Loucy (cell line): ENCODE results near the gene VEGFD.

ENCODE experiments used
- H2AFZ ChIP-seq: fragments of 200-600 bp; sonication (generic); 2 replicates; pipeline ENCODE4 v1.6.0; 2016; ENCODE audit warnings: antibody characterized with exemption, mild to moderate bottlenecking, low read length, moderate library complexity
- H3F3A ChIP-seq: fragments of 200-600 bp; 2 replicates; pipeline ENCODE4 v1.6.0; 2016; ENCODE audit warnings: antibody characterized with exemption, low read depth, mild to moderate bottlenecking
- H3K27me3 ChIP-seq: fragments of 200-600 bp; sonication (generic); 2 replicates; pipeline ENCODE4 v1.6.1; 2014; ENCODE audit warnings: low read length, mild to moderate bottlenecking; ENCODE audit not compliant: insufficient read depth, poor library complexity, severe bottlenecking
- H3K36me3 ChIP-seq: fragments of 200-600 bp; sonication (generic); 2 replicates; pipeline ENCODE4 v1.6.1; 2016; ENCODE audit warnings: low read length; ENCODE audit not compliant: insufficient read depth
- H3K4me1 ChIP-seq: fragments of 200-600 bp; sonication (generic); 2 replicates; pipeline ENCODE4 v1.5.1; 2014; ENCODE audit warnings: low read length, mild to moderate bottlenecking; ENCODE audit not compliant: insufficient read depth, poor library complexity, severe bottlenecking
- H3K4me2 ChIP-seq: fragments of 200-600 bp; sonication (generic); 2 replicates; pipeline ENCODE4 v1.6.0; 2014; ENCODE audit warnings: antibody characterized with exemption, low read length, low read depth, mild to moderate bottlenecking; ENCODE audit not compliant: poor library complexity, severe bottlenecking
- H3K4me3 ChIP-seq: fragments of 200-600 bp; sonication (generic); 2 replicates; pipeline ENCODE4 v1.5.1; 2014; ENCODE audit warnings: low read length, mild to moderate bottlenecking, mixed read lengths; ENCODE audit not compliant: poor library complexity, severe bottlenecking
- H3K79me2 ChIP-seq: fragments of 200-600 bp; sonication (generic); 2 replicates; pipeline ENCODE4 v1.6.1; 2014; ENCODE audit warnings: low read length; ENCODE audit not compliant: insufficient read depth
- H3K9ac ChIP-seq: fragments of 200-600 bp; sonication (generic); 2 replicates; pipeline ENCODE4 v1.6.0; 2014; ENCODE audit warnings: mild to moderate bottlenecking, low read depth, low read length, moderate library complexity; ENCODE audit not compliant: poor library complexity, severe bottlenecking
- H3K9me2 ChIP-seq: fragments of 200-600 bp; sonication (generic); replicated peaks from 2 replicates; pipeline ENCODE4 v1.6.1; 2016; ENCODE audit warnings: low read depth, low read length, mixed read lengths
- H3K9me3 ChIP-seq: fragments of 200-600 bp; sonication (generic); 2 replicates; pipeline ENCODE4 v1.6.1; 2014; ENCODE audit warnings: mild to moderate bottlenecking, antibody characterized with exemption, low read length, low read depth; ENCODE audit not compliant: insufficient read depth
- H4K20me1 ChIP-seq: fragments of 200-600 bp; sonication (generic); 2 replicates; pipeline ENCODE4 v1.6.0; 2014; ENCODE audit warnings: antibody characterized with exemption, low read length, mild to moderate bottlenecking; ENCODE audit not compliant: insufficient read depth, poor library complexity, severe bottlenecking
- CTCF ChIP-seq: fragments of 200-600 bp; sonication (generic); conservative IDR thresholded peaks from 2 replicates; pipeline ENCODE4 v1.5.1; 2014; ENCODE audit warnings: mild to moderate bottlenecking, antibody characterized with exemption, low read length
- EZH2phosphoT487 ChIP-seq: fragments of 200-600 bp; IDR thresholded peaks from 2 replicates; pipeline ENCODE4 v1.6.1; 2018; ENCODE audit warnings: antibody characterized with exemption, mild to moderate bottlenecking, moderate library complexity, borderline replicate concordance

Gene VEGFD

DNA sequence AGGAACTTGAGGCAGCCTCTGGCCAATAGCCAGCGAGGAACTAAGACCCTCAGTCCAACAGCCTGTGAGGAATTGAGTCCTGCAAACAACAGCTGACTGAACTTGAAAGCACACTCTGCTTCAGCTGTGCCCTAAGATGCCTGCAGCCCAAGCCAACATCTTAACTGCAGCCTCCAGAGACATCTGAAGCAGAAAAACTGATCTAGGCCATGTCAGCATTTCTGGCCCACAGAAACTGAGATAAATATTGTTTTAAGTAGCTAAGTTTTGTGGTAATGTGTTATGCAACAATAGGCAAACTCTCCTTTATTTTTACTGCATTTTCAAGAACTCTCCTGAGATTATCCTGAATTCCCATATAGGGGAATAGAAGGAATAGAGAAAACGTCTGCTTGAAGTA is 24.5 kb downstream of the VEGFD start:
- no peaks in the 10 kb centered on the region for H3K9me2 ChIP-seq
- TF ChIP-seq CTCF (no peak), EZH2phosphoT487 (no peak)
- no peaks in the 10 kb centered on the region for H3K4me1 ChIP-seq
- H4K20me1 ChIP-seq = no peaks in the 10 kb centered on the region
- H3F3A ChIP-seq = no peaks in the 10 kb centered on the region
- H3K4me3 ChIP-seq = no peak overlapping the region
- no peak overlapping the region for H2AFZ ChIP-seq
- H3K79me2 ChIP-seq = no peaks in the 10 kb centered on the region
- no peaks in the 10 kb centered on the region for H3K9me3 ChIP-seq
- H3K9ac ChIP-seq = no peak overlapping the region
- no peaks in the 10 kb centered on the region for H3K36me3 ChIP-seq
- H3K27me3 ChIP-seq = no peaks in the 10 kb centered on the region
- H3K4me2 ChIP-seq = no peak overlapping the region

- Histone ChIP-seq H3K36me3 (no peaks in the 10 kb centered on the region), H2AFZ (no peak overlapping the region), H3K4me1 (no peaks in the 10 kb centered on the region), H3K9me2 (no peaks in the 10 kb centered on the region), H3K4me2 (no peak overlapping the region), H3K79me2 (no peaks in the 10 kb centered on the region), H3K4me3 (no peak overlapping the region), H3F3A (no peaks in the 10 kb centered on the region), H3K9ac (no peak overlapping the region), H4K20me1 (no peaks in the 10 kb centered on the region), H3K27me3 (no peaks in the 10 kb centered on the region), H3K9me3 (no peaks in the 10 kb centered on the region)
- TF ChIP-seq EZH2phosphoT487 = no peak
- no peak for TF ChIP-seq CTCF
These were observed 25.7 kb downstream of the VEGFD start for GRCh38 chrX:15358533-15358932.

DNA sequence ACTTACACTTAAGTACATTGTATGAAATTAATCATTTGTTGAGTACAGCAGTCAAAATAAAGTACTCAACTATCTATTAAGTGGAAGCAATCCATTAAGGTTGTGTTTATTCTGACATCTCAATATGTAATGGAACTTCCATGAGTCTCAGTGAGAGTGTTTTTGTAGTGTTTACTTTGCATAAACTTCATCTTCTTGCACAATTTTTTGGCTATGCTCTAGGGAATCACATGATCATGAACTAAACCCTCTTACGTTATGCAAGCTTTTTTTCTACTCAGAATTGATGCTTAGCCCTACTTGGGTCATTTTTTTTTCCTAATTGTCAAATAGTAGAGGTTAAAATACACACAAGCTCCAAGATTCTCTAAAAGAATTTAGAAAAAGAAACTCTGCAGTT is 27.8 kb downstream of the VEGFD start:
- no peaks in the 10 kb centered on the region for H3K79me2 ChIP-seq
- no peaks in the 10 kb centered on the region for H4K20me1 ChIP-seq
- H3K9ac ChIP-seq = no peak overlapping the region
- no peak overlapping the region for H3K4me3 ChIP-seq
- no peaks in the 10 kb centered on the region for H3F3A ChIP-seq
- no peak overlapping the region for H3K4me2 ChIP-seq
- TF ChIP-seq CTCF = no peak
- no peak for TF ChIP-seq EZH2phosphoT487
- H3K9me3 ChIP-seq = no peaks in the 10 kb centered on the region
- H3K27me3 ChIP-seq = no peaks in the 10 kb centered on the region
- H3K9me2 ChIP-seq = no peaks in the 10 kb centered on the region
- no peak overlapping the region for H2AFZ ChIP-seq
- H3K4me1 ChIP-seq = no peaks in the 10 kb centered on the region
- H3K36me3 ChIP-seq = no peaks in the 10 kb centered on the region
